Measurements from ENCODE around the gene TBC1D21. TPM values are rescaled to one million over a fixed set of nuclear protein-coding genes. Genes with fewer than 3 reads are reported as not detected.

The TBC1D21 gene
- total and polyA plus RNA-seq, 2 of the 4 experiments (the other 2 are of a cell fraction) = not detected

DNA sequence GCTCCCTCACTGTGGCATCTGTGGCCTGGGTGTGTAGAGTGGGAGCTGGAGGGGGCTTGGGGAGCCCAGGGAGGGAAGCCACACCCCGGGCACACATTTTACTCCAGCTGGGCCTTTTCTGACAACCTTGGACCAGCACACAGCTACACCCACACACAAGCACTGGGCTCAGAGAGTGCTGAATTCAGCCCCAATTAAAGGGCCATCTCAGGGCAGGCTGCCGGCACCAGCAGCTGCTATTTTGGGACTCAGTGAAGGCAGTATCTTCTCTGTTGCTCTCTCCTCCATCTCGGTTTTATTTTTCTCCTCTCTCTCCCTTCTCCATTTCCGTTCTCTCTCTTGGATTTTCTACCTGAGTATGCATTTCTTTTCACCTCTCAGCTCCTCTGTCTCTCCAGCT is 19.1 kb upstream of the TBC1D21 start:
- WGBS, 2 experiments (ENCODE audit: extremely low coverage in 2 of 2, insufficient read length in 1 of 2) = 8% methylated on average over 2 of the region's 4 CpGs; no CpG with 5 or more reads in 1 of the 2 experiments
- Histone ChIP-seq H3K36me3 (ENCODE audit: control insufficient read depth, insufficient read depth, low read length) (no peaks in the 10 kb centered on the region), H4K91ac (ENCODE audit: insufficient read depth, low read depth, low read length) (no peak overlapping the region), H3K27me3 (ENCODE audit: control insufficient read depth, insufficient read depth, low read length) (peaks cover 45% of the 10 kb centered on the region), H3K9me1 (ENCODE audit: insufficient read depth, low read length) (no peaks in the 10 kb centered on the region), H4K5ac (ENCODE audit: low read depth, low read length) (no peak overlapping the region), H3K9me3 (ENCODE audit: control insufficient read depth, insufficient read depth, low read length) (no peaks in the 10 kb centered on the region), H2BK15ac (ENCODE audit: low read depth, low read length) (no peak overlapping the region), H2AK5ac (ENCODE audit: low read depth, low read length) (no peak overlapping the region), H3K4me1 (ENCODE audit: control insufficient read depth, insufficient read depth, low read length) (no peaks in the 10 kb centered on the region), H2BK20ac (ENCODE audit: low read depth, low read length) (no peak overlapping the region), H3K56ac (ENCODE audit: extremely low read depth, insufficient read depth, low read length) (no peak overlapping the region), H2BK120ac (ENCODE audit: low read depth, low read length) (no peak overlapping the region), H3K27ac (ENCODE audit: insufficient read depth, low read length) (no peak overlapping the region), H3K18ac (ENCODE audit: low read depth, low read length) (no peak overlapping the region), H3K79me1 (ENCODE audit: low read depth in 1 of 2, low read length in 2 of 2) (no peaks in the 10 kb centered on the region), H3K4ac (ENCODE audit: low read depth, low read length) (no peak overlapping the region), H3K9ac (ENCODE audit: low read depth, low read length) (no peak overlapping the region), H3K4me2 (ENCODE audit: low read depth, low read length) (no peak overlapping the region), H2BK5ac (ENCODE audit: low read depth, low read length, poor library complexity, severe bottlenecking) (no peak overlapping the region), H3K14ac (replicated peaks; ENCODE audit: low read depth, low read length) (no peak overlapping the region), H3K4me3 (ENCODE audit: insufficient read depth, low read depth, low read length) (no peak overlapping the region), H2AK9ac (replicated peaks; ENCODE audit: low read depth, low read length, poor library complexity) (no peak overlapping the region), H4K20me1 (ENCODE audit: insufficient read depth, low read length) (no peaks in the 10 kb centered on the region; the same call in 1 of the 2 replicates), H3K23ac (ENCODE audit: low read depth, low read length) (no peak overlapping the region), H2AFZ (replicated peaks; ENCODE audit: low read length, poor library complexity) (no peak overlapping the region), H4K8ac (ENCODE audit: low read depth in 2 of 2, low read length in 2 of 2) (no peak overlapping the region)
- intact Hi-C loops (cut with micrococcal nuclease) (no loop called here), in situ Hi-C loops (cut with MboI; ENCODE audit: low sequenced_read_pairs) (no loop called here), dilution Hi-C loops (cut with HindIII; ENCODE audit: low sequenced_read_pairs, unreplicated experiment) (no loop called here)
- BruUV-seq (replicated peaks) = no TSS peak
- ChIA-PET CTCF (no interaction called here), POLR2A (ENCODE audit: unreplicated experiment) (no interaction called here)
- DNase-seq = no peak
- ATAC-seq (ENCODE audit: low read depth) = no peak
- TF ChIP-seq CEBPB (IDR thresholded peaks at IDR 0.05; ENCODE audit: low read depth, low read length) = no peak
- TF ChIP-seq, protein P1, sequence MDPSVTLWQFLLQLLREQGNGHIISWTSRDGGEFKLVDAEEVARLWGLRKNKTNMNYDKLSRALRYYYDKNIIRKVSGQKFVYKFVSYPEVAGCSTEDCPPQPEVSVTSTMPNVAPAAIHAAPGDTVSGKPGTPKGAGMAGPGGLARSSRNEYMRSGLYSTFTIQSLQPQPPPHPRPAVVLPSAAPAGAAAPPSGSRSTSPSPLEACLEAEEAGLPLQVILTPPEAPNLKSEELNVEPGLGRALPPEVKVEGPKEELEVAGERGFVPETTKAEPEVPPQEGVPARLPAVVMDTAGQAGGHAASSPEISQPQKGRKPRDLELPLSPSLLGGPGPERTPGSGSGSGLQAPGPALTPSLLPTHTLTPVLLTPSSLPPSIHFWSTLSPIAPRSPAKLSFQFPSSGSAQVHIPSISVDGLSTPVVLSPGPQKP (IDR thresholded peaks at IDR 0.05; ENCODE audit: borderline replicate concordance, low read depth, low read length) = no peak
- no peak for TF ChIP-seq CHD1 (IDR thresholded peaks at IDR 0.05; ENCODE audit: low read depth, low read length)
- no peak for TF ChIP-seq POLR2A (IDR thresholded peaks at IDR 0.05; ENCODE audit: low read depth, low read length)
- no peak for TF ChIP-seq MAFK (IDR thresholded peaks at IDR 0.05; ENCODE audit: low read depth, low read length)
- TF ChIP-seq FOS (IDR thresholded peaks at IDR 0.05; ENCODE audit: low read depth, low read length) = no peak
- no peak for TF ChIP-seq RAD21 (IDR thresholded peaks at IDR 0.05; ENCODE audit: low read length)
- TF ChIP-seq RCOR1 (IDR thresholded peaks at IDR 0.05; ENCODE audit: insufficient replicate concordance, low read length) = no peak
- no peak for TF ChIP-seq MAZ (IDR thresholded peaks at IDR 0.05; ENCODE audit: borderline replicate concordance, low read depth, low read length)
- TF ChIP-seq RFX5 (IDR thresholded peaks at IDR 0.05; ENCODE audit: low read depth, low read length) = no peak
- TF ChIP-seq, protein P2, sequence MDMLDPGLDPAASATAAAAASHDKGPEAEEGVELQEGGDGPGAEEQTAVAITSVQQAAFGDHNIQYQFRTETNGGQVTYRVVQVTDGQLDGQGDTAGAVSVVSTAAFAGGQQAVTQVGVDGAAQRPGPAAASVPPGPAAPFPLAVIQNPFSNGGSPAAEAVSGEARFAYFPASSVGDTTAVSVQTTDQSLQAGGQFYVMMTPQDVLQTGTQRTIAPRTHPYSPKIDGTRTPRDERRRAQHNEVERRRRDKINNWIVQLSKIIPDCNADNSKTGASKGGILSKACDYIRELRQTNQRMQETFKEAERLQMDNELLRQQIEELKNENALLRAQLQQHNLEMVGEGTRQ (IDR thresholded peaks at IDR 0.05; ENCODE audit: low read depth, low read length) = no peak
- TF ChIP-seq SMC3 (IDR thresholded peaks at IDR 0.05; ENCODE audit: low read depth, low read length) = no peak
- TF ChIP-seq, protein P3, sequence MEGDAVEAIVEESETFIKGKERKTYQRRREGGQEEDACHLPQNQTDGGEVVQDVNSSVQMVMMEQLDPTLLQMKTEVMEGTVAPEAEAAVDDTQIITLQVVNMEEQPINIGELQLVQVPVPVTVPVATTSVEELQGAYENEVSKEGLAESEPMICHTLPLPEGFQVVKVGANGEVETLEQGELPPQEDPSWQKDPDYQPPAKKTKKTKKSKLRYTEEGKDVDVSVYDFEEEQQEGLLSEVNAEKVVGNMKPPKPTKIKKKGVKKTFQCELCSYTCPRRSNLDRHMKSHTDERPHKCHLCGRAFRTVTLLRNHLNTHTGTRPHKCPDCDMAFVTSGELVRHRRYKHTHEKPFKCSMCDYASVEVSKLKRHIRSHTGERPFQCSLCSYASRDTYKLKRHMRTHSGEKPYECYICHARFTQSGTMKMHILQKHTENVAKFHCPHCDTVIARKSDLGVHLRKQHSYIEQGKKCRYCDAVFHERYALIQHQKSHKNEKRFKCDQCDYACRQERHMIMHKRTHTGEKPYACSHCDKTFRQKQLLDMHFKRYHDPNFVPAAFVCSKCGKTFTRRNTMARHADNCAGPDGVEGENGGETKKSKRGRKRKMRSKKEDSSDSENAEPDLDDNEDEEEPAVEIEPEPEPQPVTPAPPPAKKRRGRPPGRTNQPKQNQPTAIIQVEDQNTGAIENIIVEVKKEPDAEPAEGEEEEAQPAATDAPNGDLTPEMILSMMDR (conservative IDR thresholded peaks at IDR 0.05; ENCODE audit: low read depth, low read length) = no peak
- no peak for TF ChIP-seq NFE2L2 (IDR thresholded peaks at IDR 0.05; ENCODE audit: low read depth, low read length)
- no peak for TF ChIP-seq BHLHE40 (IDR thresholded peaks at IDR 0.05; ENCODE audit: low read depth, low read length)
- no peak for TF ChIP-seq MXI1 (IDR thresholded peaks at IDR 0.05; ENCODE audit: borderline replicate concordance, low read depth, low read length)

Measured in IMR-90 (cell line).